Ecto neural progenitor cell (in vitro differentiated cells): ENCODE data around the gene UGT2A2.
"Not testable (repeated sequence)": the region's sequence is repeated elsewhere in the genome, so short reads cannot be mapped to it uniquely, and the experiment has no call there.

Experiments
- DNase-seq: peaks from one replicate; pipeline ENCODE4 v3.0.0-alpha.2; 2018; ENCODE audit warnings: low spot score

Gene UGT2A2

GRCh38 chr4:69639542-69639941 lies at the start of gene UGT2A2:
UGT2A2 (minus strand) TSS chr4:69639642; CDS start chr4:69639640, 2 bp downstream.
- no peak for DNase-seq

- no peak for DNase-seq
Observed at GRCh38 chr4:69684804-69685203, 45.4 kb upstream of the UGT2A2 start.

- no peak for DNase-seq
Observed at GRCh38 chr4:69668680-69669079, 29.2 kb upstream of the UGT2A2 start.

GRCh38 chr4:69664009-69664408 lies 24.6 kb upstream of the UGT2A2 start:
- DNase-seq: not testable (repeated sequence)

GRCh38 chr4:69661130-69661803 lies 21.8 kb upstream of the UGT2A2 start:
- DNase-seq: not testable (repeated sequence)

GRCh38 chr4:69658133-69658532 lies 18.7 kb upstream of the UGT2A2 start:
- no peak for DNase-seq

- no peak for DNase-seq
Observed at GRCh38 chr4:69656653-69657158, 17.3 kb upstream of the UGT2A2 start.

- DNase-seq: no peak
Observed at GRCh38 chr4:69653147-69653546, 13.7 kb upstream of the UGT2A2 start, which contains the start of gene UGT2A1. UGT2A1 (minus strand) TSS chr4:69653247; CDS start chr4:69647644, 5,603 bp downstream.

GRCh38 chr4:69650872-69651271 lies 11.4 kb upstream of the UGT2A2 start:
- no peak for DNase-seq

- DNase-seq: no peak
Observed at GRCh38 chr4:69649629-69650028, 10.2 kb upstream of the UGT2A2 start.

- no peak for DNase-seq
Observed at GRCh38 chr4:69649207-69649606, 9.8 kb upstream of the UGT2A2 start.

- DNase-seq: no peak
Observed at GRCh38 chr4:69642961-69643360, 3.5 kb upstream of the UGT2A2 start.

- no peak for DNase-seq
Observed at GRCh38 chr4:69640289-69640688, 847 bp upstream of the UGT2A2 start.

- DNase-seq: no peak
Observed at GRCh38 chr4:69617083-69617694, 22.3 kb downstream of the UGT2A2 start.

GRCh38 chr4:69610484-69610883 lies 29.0 kb downstream of the UGT2A2 start:
- no peak for DNase-seq

- no peak for DNase-seq
Observed at GRCh38 chr4:69601065-69601464, 38.4 kb downstream of the UGT2A2 start.

GRCh38 chr4:69600013-69600412 lies 39.4 kb downstream of the UGT2A2 start:
- no peak for DNase-seq

GRCh38 chr4:69594382-69594781 lies 45.1 kb downstream of the UGT2A2 start:
- no peak for DNase-seq

- no peak for DNase-seq
Observed at GRCh38 chr4:69591364-69591763, 48.1 kb downstream of the UGT2A2 start.

GRCh38 chr4:69589884-69590283 lies 49.6 kb downstream of the UGT2A2 start:
- no peak for DNase-seq

GRCh38 chr4:69584135-69584534 lies 55.3 kb downstream of the UGT2A2 start:
- no peak for DNase-seq

GRCh38 chr4:69583543-69583942 lies 55.9 kb downstream of the UGT2A2 start:
- no peak for DNase-seq

- no peak for DNase-seq
Observed at GRCh38 chr4:69577245-69577644, 62.2 kb downstream of the UGT2A2 start.
